ENCODE measurements around the gene SNN.

Gene SNN

GRCh38 chr16:11667824-11668622 is at the start of gene SNN:
TSS of gene SNN (plus strand) at chr16:11668455. CDS start at chr16:11676060, 7,605 bp downstream.
- DNase-seq: peak; percentile 92

GRCh38 chr16:11619327-11619851 is 48.9 kb upstream of the SNN start:
- no peak for DNase-seq

DNA sequence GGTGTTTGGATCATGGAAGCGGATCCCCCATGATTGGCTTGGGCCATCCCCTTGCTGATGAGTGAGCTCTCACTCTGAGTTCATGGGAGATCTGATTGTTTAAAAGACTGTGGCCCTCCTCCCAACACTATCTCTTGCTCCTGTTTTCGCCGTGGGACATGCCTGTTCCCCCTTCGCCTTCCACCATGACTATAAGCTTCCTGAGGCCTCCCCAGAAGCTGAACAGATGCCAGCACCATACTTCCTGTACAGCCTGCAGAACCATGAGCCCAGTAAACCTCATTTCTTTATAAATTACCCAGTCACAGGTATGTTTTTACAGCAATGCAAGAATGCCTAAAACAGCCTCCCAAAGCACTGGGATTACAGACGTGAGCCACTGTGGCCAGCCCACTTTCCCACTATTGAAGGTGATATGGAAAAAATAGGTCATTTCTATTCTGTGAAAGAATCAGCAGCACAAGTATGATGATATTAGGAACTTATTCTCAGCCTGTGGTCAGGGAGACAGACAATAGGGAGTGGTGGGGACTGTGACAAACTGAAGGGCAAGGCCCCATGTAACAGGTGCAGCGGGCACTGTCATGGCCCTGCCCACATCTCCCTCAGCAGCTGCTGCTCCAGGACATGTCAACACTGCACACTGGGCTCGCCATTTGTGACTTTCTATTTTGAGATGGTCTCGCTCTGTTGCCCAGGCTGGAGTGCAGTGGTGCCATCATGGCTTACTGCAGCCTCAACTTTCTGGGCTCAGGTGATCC is 47.8 kb upstream of the SNN start:
- DNase-seq: no peak

DNA sequence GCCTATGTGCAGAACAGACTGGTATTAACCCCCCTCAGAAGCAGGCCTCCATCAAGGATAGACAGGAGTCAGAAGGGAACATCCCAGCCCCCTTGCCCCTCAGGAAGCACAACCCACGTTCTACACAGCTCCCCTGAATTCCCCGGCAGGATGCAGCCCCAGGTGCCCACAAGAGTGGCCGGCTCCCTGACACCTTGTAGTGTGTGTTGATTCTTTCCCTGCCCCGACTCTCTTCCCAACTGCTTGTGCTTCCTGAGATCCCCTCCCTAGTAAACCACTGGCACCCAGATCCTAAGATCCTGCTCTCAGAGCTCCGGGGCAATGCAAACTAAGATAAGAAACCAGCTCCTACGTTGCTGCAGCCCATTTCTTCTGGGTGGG is 46.7 kb upstream of the SNN start:
- no peak for DNase-seq

GRCh38 chr16:11621920-11622651 is 46.2 kb upstream of the SNN start:
- DNase-seq: no peak

- no peak for DNase-seq
Measured at GRCh38 chr16:11624205-11624604, 44.0 kb upstream of the SNN start.

DNA sequence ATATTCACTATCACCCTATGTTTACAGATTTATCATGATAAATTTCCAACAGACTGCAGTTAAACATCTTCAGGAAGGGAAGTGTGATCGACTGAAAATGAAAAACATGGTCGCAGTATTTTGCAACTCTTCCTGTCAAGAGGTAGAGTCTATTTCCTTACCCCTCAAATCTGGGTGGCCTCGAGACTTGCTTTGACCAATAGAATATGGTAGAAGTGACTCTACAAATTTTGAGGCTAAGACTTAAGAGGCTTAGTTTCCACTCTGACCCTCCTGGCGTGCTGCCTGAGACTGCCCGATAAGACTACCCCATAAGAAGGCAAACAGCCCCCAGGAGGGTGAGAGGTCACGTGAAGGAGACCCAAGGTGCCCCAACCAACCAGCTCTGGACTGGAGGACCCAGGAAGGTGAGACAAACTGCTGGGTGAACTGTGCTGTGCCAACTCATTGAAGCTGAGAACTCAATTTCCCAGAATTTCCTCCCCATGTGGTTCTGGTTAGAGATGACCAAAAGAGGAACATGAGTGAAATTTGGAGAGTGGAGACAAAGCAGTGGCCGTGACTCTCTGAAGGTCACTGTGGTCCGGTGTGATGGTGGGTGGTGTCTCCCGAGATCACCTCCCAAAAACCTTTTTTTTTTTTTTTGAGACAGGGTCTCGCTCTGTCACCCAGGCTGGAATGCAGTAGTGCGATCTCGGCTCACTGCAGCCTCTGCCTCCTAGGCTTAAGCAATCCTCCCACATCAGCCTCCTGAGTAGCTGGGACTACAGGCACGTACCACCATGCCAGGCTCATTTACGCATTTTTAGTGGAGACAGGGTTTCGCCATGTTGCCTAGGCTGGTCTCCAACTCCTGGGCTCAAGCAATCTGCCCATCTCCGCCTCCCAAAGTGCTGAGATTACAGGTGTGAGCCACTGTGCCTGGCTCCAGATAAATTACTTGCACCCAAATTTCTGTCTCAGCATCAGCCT is 43.3 kb upstream of the SNN start:
- no peak for DNase-seq

- DNase-seq: no peak
Measured at GRCh38 chr16:11625769-11626168, 42.5 kb upstream of the SNN start.

DNA sequence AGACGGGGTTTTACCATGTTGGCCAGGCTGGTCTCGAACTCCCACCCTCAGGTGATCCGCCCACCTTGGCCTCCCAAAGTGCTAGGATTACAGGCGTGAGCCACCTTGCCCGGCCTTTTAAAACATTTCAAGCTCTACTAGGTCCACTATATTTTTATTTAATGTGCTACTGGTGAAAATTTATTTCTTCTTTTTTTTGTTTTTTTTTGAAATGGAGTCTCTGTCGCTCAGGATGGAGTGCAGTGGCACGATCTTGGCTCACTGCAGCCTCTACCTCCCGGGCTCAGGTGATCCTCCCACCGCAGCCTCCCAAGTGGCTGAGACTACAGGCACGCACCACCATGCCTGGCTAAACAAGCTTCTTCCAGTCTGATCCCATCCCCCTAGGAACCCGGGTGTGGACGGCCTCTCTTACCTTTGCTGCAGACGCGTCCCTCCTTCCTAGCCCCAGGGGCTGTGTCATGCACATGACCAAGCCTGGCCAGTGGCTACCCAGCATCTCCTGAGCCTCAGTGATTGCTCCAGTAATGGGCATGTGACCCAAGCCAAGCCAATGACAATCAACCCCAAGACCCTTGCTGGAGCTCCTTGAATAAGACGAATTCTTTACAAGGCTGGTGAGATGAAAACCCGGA is 41.5 kb upstream of the SNN start:
- DNase-seq: no peak

DNA sequence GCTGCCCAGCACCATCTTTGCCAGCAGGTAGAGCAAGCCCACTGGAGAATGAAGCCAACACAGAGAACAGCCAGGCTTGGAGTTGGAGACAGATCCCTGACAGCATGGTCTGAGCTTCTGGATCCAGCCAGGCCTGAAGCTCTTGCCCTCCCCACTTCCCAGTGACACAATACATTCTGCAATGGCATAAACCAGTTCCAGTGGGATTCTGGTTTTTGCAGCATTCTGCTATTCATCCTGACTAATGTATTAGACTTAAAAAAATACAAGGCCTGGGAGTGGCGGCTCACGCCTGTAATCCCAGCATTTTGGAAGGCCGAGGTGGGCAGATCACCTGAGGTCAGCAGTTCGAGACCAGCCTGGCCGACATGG is 41.0 kb upstream of the SNN start:
- no peak for DNase-seq

DNA sequence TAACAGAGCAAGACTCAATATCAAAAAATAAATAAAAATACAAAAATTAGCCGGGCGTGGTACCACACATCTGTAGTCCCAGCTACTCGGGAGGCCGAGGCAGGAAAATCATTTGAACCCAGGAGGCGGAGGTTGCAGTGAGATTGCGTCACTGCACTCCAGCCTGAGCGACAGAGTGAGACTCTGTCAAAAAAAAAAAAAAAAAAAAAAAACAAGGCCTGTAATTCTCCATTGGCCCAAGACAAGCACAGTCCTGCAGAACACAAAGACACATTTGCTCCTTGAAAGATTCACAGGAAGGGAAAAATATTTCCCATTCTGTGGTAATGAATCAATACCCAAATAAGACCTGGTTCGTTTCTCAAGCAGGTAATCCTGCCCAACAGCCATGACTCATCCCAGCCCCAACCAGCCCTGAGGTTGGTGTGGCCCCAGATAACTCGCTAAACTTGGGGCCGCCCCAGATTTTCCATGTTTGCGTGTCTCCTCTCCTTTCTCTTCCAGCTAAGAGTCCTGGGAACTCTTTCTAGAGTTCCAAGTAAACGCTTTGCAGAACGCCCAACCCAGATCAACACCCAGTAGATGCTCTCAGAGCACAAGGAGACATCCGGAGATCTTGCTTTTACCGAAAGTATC is 40.3 kb upstream of the SNN start:
- no peak for DNase-seq

DNA sequence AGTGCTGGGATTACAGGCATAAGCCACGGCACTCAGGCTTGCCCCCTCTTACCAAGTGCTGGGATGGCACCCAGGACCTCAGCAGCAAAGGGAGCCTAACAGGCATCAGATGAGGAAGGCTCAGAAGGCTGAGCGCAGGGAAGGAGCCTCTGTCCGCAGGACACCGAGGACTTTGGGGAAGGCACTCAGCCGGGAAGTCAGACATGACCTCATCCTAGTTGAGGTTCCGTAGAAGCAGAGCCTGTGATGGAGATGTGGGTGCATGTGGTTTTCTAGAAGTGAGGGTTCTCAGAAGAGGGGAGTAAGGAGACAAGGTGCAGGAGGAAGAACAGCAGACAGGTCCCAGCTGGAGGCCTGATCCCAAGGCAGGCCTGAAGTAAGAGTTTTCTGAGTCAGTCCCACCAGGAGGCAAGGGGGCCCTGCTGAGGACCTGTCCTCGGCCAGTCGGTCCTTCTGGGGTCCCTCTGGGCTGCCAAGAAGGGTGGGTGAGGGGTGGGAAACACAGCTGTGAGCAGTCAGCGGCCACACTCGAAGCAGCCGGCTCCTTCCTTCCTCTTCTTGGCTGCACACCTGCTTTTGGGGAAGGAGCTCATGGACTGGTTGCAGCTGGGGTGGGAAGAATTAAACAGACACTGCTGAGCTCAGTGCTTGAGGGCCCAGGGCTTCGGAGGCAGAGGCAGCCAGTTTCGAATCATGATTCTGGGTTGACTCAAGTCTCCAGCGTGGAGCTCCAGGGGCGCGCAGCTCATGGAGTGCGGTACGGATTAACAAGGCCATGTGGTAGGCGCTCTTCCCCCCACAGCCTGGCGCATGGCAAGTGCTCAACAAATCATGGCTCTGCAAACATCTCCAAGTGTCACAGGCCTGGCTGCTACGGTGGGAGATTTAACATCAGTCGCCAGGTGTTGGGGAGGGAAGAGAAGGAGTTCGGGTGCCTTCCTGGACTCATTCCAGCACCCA is 38.9 kb upstream of the SNN start:
- DNase-seq: no peak

- no peak for DNase-seq
Measured at GRCh38 chr16:11630046-11630767, 38.0 kb upstream of the SNN start.

DNA sequence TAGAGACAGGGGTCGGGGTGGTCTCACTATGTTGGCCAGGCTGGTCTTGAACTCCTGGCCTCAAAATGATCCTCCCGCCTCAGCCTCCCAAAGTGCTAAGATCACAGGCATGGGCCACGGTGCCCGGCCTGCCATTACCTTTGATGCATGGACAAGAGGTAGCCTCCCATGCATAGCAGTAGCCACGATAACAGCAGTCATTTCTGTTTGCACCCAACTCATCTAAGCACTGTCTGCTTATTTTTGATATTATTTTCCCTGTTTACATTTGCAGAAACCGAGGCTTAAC is 37.5 kb upstream of the SNN start:
- no peak for DNase-seq

DNA sequence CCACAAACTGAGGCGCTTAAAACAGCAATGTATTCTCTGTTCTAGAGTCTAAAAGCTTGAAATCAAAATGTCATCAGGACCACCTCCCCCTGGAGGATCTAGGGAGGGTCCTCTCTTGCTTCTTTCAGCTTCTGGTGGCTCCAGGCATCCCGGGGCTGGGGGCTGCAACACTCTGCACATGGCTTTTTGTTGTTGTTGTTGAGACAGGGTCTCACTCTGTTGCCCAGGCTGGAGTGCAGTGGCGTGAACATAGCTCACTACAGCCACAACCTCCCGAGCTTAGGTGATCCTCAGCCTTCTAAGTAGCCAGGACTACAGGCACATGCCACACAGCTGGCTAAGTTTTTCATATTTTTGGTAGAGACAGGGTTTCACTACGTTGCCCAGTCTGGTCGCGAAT is 37.0 kb upstream of the SNN start:
- no peak for DNase-seq

DNA sequence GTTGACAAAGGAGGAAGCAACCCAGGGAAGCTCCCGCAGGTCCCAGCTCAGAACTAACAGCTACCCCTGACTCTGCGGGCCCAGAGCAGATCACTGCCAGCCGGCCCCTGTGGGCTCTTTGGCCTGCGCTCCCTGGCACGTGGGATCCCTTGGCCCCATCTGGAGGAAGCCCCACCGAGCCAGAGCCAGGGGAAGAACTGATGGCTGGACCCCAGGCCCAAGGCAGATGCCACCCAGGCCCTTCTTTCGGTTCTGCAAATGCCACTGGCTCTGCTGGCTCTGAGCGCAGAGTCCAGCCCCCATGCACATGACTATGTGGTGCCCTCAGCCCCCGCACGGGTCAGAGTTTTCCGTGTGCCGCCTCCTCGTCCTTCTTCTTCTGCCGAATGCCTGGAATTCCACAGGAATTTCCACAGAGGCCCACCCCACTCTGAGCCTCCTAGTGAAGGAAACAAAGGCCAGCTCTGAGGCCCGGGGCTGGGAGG is 35.8 kb upstream of the SNN start:
- DNase-seq: no peak

DNA sequence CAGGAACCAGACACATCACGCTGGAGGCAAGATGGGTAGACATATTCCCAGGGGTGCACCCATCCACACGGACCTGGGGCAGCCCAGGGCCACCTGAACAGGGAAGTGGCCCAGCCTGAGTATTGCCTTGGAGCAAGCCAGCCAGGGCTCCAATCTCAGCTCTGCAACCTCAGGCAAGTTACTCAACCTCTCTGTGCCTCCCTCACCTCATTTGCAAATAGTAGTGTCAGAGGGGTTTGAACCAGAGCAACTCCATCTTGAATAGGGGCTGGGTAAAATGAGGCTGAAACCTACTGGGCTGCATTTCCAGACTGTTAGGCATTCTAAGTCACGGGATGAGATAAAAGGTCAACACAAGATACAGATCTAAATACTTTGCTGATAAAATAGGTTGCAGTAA is 35.1 kb upstream of the SNN start:
- no peak for DNase-seq

GRCh38 chr16:11634312-11634711 is 33.9 kb upstream of the SNN start:
- no peak for DNase-seq

DNA sequence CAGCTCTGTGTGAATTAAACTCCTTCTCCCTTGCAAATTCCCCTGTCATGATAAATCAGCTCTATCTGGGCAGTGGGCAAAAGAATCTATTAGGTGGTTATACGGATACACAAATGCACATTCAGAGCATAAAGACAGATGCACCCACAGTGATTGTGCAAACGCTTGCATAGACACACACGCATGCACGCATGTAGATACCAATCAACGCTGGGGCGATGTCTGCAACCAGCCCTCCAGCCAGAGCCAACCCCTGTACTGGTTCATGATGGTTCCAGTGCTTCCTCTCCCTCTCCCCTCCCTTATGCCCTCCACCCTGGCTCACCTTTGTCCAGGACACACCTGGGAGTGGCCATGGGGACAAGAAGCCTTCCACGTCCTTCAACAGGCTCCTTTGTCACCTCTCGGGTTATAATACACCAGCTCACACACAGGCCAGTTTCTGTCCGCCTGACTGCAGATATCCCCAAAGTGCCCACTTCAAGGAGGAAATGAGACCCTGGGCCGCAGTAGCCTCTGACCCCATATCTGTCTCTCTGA is 33.1 kb upstream of the SNN start:
- DNase-seq: no peak
